A549 (cell line): ENCODE results near the gene RABGAP1L.

Source experiments
- BHLHE40 ChIP-seq: IDR thresholded peaks from 2 replicates; pipeline ENCODE4 v1.6.1; 2012; ENCODE audit warnings: low read depth, low read length, inconsistent platforms
- CTCF ChIP-seq: fragments of >200 bp; sonication (Bioruptor Twin); formaldehyde crosslinking; IDR thresholded peaks from 3 replicates; pipeline ENCODE4 v1.5.1; 2016
- HOXA7 ChIP-seq: fragments of 250-450 bp; sonication (Bioruptor Pico); IDR thresholded peaks from 2 replicates; pipeline ENCODE4 v1.5.0; 2020; ENCODE audit warnings: mild to moderate bottlenecking, moderate library complexity
- MYC ChIP-seq: IDR thresholded peaks from 2 replicates; pipeline ENCODE4 v1.6.1; 2012; ENCODE audit warnings: mild to moderate bottlenecking, inconsistent platforms, low read length, improper control_type of control experiment, borderline replicate concordance
- POLR2A ChIP-seq: IDR thresholded peaks from 2 replicates; pipeline ENCODE4 v1.6.1; 2012; ENCODE audit warnings: mild to moderate bottlenecking, low read length
- RFX5 ChIP-seq: fragments of 450-650 bp; IDR thresholded peaks from 2 replicates; pipeline ENCODE4 v1.7.1; 2014; ENCODE audit warnings: antibody characterized with exemption, mild to moderate bottlenecking, moderate library complexity
- TFCP2L1 ChIP-seq: fragments of 250-450 bp; sonication (Bioruptor Pico); IDR thresholded peaks from 2 replicates; pipeline ENCODE4 v1.5.0; 2021; ENCODE audit warnings: mild to moderate bottlenecking

GRCh38 chr1:175005085-175005783 lies 845.9 kb downstream of the RABGAP1L start:
- TF ChIP-seq CTCF (no peak), BHLHE40 (no peak), POLR2A (no peak), TFCP2L1 (CRISPR knock-in tag) (no peak), RFX5 (no peak), HOXA7 (CRISPR knock-in tag) (no peak), MYC (no peak)
